ENCODE measurements around the gene TMEM245. TPM values are rescaled to one million over a fixed set of nuclear protein-coding genes. Genes with fewer than 3 reads are reported as not detected.

TMEM245 gene
- polyA plus RNA-seq, 3 donors, result 6.9 to 11.3 (median 9.7) TPM

DNA sequence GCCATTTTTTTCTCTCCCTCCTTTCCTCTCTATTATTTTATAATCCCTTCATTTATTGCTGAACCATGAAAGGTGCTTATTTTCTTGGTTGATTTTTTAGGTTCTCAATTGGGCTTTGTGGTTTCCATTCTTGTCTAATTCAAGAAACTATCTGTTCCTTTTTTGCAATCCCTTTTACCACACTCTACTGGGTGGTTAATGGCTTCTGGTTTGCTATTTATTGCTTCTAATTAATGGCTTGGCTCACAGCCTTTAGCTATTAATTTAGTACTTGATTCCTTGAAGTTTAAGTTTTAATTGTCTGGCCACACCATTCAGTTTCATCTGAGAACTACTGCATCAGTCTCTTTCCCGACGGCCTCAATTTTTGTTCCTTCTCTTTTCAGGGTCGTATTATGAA is 41.7 kb upstream of the TMEM245 start:
- Mint-ChIP-seq H3K36me3 (no peaks in the 10 kb centered on the region), H3K27me3 (ENCODE audit: low read depth in 3 of 3) (peaks cover 40 to 62% (median 41%) of the 10 kb centered on the region in 3 donors), H3K27ac (no peak overlapping the region), H3K4me3 (no peak overlapping the region), H3K4me1 (peaks cover 5% of the 10 kb centered on the region), H3K9me3 (peaks cover 0 to 16% (median 9%) of the 10 kb centered on the region in 7 donors)
- H3K36me3 ChIP-seq (replicated peaks in 1 of 2; ENCODE audit: control insufficient read depth in 1 of 2, insufficient read depth in 2 of 2, low read length in 2 of 2), result no peaks in the 10 kb centered on the region
- no peak overlapping the region for H3K9ac ChIP-seq (ENCODE audit: insufficient read depth, low read length, poor library complexity, severe bottlenecking)
- no peak overlapping the region for H3K4me2 ChIP-seq (replicated peaks; ENCODE audit: extremely low read depth, low read length, poor library complexity, severe bottlenecking)
- no peak overlapping the region for H3K27ac ChIP-seq (ENCODE audit: low read depth in 1 of 2, low read length in 2 of 2)
- TF ChIP-seq, protein P1, sequence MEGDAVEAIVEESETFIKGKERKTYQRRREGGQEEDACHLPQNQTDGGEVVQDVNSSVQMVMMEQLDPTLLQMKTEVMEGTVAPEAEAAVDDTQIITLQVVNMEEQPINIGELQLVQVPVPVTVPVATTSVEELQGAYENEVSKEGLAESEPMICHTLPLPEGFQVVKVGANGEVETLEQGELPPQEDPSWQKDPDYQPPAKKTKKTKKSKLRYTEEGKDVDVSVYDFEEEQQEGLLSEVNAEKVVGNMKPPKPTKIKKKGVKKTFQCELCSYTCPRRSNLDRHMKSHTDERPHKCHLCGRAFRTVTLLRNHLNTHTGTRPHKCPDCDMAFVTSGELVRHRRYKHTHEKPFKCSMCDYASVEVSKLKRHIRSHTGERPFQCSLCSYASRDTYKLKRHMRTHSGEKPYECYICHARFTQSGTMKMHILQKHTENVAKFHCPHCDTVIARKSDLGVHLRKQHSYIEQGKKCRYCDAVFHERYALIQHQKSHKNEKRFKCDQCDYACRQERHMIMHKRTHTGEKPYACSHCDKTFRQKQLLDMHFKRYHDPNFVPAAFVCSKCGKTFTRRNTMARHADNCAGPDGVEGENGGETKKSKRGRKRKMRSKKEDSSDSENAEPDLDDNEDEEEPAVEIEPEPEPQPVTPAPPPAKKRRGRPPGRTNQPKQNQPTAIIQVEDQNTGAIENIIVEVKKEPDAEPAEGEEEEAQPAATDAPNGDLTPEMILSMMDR (IDR thresholded peaks at IDR 0.05), result no peak
- DNase-seq, result no peak
- no peak overlapping the region for H3K4me3 ChIP-seq (replicated peaks in 1 of 3; ENCODE audit: low read depth in 2 of 3, low read length in 3 of 3)
- H2AFZ ChIP-seq (ENCODE audit: insufficient read depth, low read depth, low read length, poor library complexity, severe bottlenecking), result no peak overlapping the region
- H3K27me3 ChIP-seq (ENCODE audit: control insufficient read depth in 2 of 2, insufficient read depth in 2 of 2, low read length in 2 of 2), result peaks cover 22 to 32% of the 10 kb centered on the region in 2 donors
- H4K20me1 ChIP-seq (ENCODE audit: insufficient read depth, low read length), result no peaks in the 10 kb centered on the region
- intact Hi-C loops (cut with micrococcal nuclease), result no loop called here
- peaks cover 5 to 6% of the 10 kb centered on the region in 2 donors for H3K9me3 ChIP-seq (replicated peaks in 1 of 2; ENCODE audit: control insufficient read depth in 1 of 2, insufficient read depth in 1 of 2, low read length in 2 of 2)
- H3K4me1 ChIP-seq (ENCODE audit: control insufficient read depth in 1 of 2, insufficient read depth in 2 of 2, low read length in 2 of 2), result no peaks in the 10 kb centered on the region
- whole genome bisulfite sequencing (ENCODE audit: insufficient coverage), result no CpG with 5 or more reads among the region's 3 CpGs
- no peaks in the 10 kb centered on the region for H3K79me2 ChIP-seq (ENCODE audit: insufficient read depth, low read length)

DNA sequence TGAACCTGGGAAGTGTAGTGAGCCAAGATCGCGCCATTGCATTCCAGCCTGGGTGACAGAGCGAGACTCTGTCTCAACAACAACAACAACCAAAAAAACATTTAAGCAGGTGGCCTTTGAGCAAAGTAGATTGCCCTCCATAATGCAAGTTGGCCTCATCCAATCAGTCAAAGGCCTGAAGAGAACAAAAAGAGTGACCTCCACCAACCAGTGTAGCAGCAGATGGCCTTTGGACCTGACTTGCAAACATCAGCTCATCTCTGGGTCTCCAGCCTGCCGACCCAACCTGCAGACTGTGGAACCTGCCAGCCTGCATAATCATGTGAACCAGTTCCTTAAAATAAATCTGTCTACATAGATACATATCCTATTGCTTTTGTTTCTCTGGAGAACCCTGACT is 39.8 kb upstream of the TMEM245 start:
- Mint-ChIP-seq H3K27ac (no peak overlapping the region), H3K4me1 (peaks cover 5% of the 10 kb centered on the region), H3K36me3 (no peaks in the 10 kb centered on the region), H3K9me3 (peaks cover 0 to 4% (median 2%) of the 10 kb centered on the region in 7 donors), H3K27me3 (ENCODE audit: low read depth in 3 of 3) (peaks cover 24 to 49% (median 26%) of the 10 kb centered on the region in 3 donors), H3K4me3 (no peak overlapping the region)
- Histone ChIP-seq H3K4me2 (replicated peaks; ENCODE audit: extremely low read depth, low read length, poor library complexity, severe bottlenecking) (no peak overlapping the region), H3K4me3 (replicated peaks in 1 of 3; ENCODE audit: low read depth in 2 of 3, low read length in 3 of 3) (no peak overlapping the region), H3K36me3 (replicated peaks in 1 of 2; ENCODE audit: control insufficient read depth in 1 of 2, insufficient read depth in 2 of 2, low read length in 2 of 2) (no peaks in the 10 kb centered on the region), H3K9me3 (replicated peaks in 1 of 2; ENCODE audit: control insufficient read depth in 1 of 2, insufficient read depth in 1 of 2, low read length in 2 of 2) (no peaks in the 10 kb centered on the region), H3K79me2 (ENCODE audit: insufficient read depth, low read length) (no peaks in the 10 kb centered on the region), H3K27ac (ENCODE audit: low read depth in 1 of 2, low read length in 2 of 2) (no peak overlapping the region), H3K27me3 (ENCODE audit: control insufficient read depth in 2 of 2, insufficient read depth in 2 of 2, low read length in 2 of 2) (peaks cover 10 to 13% of the 10 kb centered on the region in 2 donors), H4K20me1 (ENCODE audit: insufficient read depth, low read length) (no peaks in the 10 kb centered on the region), H3K4me1 (ENCODE audit: control insufficient read depth in 1 of 2, insufficient read depth in 2 of 2, low read length in 2 of 2) (no peaks in the 10 kb centered on the region), H3K9ac (ENCODE audit: insufficient read depth, low read length, poor library complexity, severe bottlenecking) (no peak overlapping the region), H2AFZ (ENCODE audit: insufficient read depth, low read depth, low read length, poor library complexity, severe bottlenecking) (no peak overlapping the region)
- WGBS (ENCODE audit: insufficient coverage), result 86% methylated on average over 4 of the region's 4 CpGs
- TF ChIP-seq, protein P1 (IDR thresholded peaks at IDR 0.05), result no peak
- DNase-seq, result no peak
- intact Hi-C loops (cut with micrococcal nuclease), result no loop called here

All from CD14-positive monocyte (primary cell).